RKO (cell line): ENCODE measurements around the gene KHK.
"Not testable (repeated sequence)": the region's sequence is repeated elsewhere in the genome, so short reads cannot be mapped to it uniquely, and the experiment has no call there.

Source experiments
- DNase-seq: peaks from one replicate; pipeline ENCODE4 v3.0.0-alpha.2; 2016; ENCODE audit warnings: low spot score

The KHK gene

DNA sequence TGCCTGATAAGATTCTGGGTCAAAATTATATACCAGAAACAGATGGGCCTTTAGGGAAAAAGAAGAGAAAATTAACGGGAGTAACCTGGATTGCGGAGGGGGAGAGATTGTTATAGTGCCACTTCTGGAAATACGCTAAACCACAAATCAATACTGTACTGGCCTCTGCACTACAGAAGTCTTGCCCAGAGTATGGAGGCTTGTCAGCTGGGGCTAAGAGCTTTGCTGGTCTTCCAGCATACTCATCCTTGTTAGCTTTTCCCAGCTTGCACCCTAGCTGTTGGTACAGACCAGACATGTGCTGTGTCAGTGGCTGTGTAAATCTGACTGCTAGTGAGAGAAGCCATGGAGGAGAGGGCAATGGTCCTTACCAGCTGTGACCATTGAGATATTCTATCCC lies 26.2 kb upstream of the KHK start:
- DNase-seq = no peak

DNA sequence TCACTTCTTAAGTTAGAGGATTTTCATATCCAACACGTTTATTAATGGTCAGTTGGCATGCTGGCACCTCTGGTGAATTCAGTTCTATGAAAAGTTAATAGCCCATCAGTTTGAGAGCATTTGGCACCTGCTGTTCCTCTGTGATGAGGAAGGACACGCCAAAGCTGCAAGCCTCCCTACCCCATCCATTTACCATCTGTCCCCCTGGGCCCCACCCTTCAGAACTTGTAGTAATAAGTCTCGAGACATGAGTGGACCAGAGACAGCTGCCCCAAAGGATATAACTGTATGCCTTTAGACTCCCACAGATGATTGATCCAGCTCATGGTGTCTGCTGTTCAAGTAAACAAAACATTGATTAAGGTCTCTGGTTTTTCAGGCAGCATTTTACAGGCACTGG lies 21.4 kb upstream of the KHK start:
- no peak for DNase-seq

DNA sequence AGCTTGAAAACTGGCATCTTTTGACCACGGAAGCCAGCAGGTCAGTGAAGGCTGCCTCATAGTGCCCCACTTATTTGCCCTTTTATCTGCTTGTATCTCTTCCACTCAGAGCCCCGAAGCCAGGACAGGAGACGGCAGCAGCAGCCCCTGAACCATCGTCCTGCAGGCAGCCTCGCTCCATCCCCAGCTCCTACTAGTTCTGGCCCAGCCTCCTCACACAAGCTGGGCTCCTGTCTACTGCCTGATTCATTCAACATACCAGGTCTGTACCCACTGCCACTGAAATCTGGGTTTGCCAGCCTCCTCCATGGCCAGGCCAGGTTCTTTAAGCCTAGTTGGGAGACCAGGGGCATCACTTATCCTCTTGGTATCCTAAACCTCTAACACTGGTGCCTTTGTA lies 19.2 kb upstream of the KHK start:
- DNase-seq = no peak

DNA sequence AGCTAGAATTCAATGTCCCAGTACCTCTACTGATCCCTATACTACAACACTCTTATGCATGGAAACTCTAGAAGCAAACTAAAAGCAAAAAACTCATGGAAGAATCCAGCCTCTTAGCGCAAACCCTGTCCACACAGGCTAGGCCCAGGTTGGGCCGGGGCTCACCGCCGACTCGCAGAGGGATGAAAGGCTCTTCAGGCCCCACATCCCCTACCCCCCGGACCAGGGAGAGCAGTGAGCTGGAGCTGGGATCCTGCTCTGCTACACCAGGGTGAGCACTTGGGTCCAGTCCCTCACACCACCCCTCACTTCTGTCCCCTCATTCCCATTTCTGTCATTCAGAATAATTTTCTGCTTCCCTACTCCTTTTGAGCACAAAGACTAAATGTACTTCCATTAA lies 17.1 kb upstream of the KHK start:
- no peak for DNase-seq

DNA sequence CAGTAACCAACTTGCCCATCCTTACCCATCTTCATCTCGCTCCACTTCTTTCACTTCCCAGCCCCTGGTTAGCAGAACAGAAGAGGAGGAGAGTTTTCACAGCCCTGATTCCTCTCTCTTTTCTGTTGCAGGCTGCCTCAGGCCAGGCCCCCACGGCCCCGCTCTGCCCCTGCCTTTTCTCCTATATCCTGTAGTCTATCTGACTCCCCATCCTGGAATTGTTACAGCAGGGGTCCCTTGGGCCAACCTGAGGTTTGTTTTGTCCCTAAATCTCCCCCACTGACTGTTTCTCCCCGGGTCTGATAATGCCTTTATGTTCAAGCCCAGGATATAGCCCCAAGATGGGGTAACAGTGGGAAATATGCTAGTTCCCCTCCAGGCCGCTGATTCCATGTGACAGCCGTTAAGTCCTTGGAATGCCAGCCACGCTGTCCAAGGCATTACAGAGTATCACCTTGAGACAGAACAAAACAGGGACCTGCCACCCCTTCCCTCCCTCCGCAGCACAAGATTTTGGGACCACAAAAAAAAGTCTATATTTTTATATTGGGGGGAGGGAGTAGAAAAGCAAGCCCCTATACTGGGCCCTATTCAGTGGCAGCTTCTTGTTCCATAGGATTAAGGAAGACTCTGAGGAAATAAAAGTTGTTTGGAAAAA lies 16.5 kb upstream of the KHK start:
- no peak for DNase-seq

DNA sequence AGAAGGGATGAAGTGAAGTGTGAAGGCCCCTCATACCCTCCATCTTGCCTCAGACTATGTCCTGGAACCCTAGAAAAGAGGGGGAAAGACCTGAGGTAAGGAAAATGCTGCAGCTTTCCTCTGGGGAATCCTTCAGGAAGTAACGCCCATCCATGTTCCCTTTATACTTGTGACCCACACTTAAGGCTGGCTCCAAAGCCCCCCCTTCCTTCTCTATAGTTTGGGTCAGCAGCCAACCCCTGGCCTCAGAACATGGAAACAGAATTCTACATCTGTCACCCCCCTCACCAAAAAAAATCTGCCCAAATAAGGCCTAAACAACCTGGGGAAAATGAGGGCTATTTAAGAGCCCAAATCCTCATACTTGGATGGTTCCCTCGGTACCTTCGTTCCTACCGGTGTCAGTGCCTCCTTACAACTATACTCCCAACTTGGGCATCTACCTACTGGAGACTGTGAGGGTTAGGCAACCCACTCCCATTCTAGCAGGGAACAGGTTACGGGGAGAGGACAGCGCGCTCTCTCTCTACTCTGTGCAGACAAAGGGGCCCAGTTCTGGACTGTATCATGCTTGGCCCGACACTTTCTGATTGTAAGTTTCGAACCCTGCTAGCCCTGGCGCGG lies 15.8 kb upstream of the KHK start:
- DNase-seq = no peak

DNA sequence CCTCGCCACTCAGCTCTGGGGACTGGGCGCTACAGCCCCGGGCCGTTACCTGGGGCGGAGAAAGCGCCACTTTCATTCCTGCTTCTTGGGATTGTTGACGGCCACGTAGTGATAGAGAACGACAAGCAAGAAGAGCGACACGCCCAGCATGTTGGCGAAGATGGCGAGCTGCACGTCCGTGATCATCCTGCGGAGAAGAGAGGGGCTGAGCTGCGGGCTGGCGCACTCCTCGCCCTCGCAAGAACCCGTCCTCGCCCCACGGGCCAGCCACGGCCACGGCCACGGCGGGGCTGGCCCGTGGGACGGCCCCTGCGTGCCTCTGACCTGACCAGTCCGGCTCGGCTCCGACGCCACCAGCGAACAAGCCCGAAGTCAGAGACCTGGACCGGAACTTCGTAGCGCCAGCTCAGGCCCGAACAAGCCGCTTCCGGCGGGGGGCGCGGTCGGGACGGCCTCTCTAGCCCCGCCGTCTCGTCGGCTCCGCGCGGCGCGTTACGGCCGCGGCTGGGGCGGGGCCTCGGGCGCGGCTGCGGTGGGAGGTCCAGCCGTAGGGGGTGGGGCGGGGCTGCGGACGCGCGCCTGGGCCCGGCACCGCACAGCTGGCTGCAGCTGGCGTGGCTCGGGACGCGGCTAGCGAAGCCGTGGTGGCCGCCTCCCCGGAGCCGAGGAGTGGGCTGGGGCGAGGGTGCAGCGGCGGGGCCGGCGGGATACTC lies 15.1 kb upstream of the KHK start, which contains the start of gene OST4:
Gene OST4 (minus strand): TSS at position 378 of the 713 bp plus-strand sequence.
- DNase-seq = peak; percentile 92

DNA sequence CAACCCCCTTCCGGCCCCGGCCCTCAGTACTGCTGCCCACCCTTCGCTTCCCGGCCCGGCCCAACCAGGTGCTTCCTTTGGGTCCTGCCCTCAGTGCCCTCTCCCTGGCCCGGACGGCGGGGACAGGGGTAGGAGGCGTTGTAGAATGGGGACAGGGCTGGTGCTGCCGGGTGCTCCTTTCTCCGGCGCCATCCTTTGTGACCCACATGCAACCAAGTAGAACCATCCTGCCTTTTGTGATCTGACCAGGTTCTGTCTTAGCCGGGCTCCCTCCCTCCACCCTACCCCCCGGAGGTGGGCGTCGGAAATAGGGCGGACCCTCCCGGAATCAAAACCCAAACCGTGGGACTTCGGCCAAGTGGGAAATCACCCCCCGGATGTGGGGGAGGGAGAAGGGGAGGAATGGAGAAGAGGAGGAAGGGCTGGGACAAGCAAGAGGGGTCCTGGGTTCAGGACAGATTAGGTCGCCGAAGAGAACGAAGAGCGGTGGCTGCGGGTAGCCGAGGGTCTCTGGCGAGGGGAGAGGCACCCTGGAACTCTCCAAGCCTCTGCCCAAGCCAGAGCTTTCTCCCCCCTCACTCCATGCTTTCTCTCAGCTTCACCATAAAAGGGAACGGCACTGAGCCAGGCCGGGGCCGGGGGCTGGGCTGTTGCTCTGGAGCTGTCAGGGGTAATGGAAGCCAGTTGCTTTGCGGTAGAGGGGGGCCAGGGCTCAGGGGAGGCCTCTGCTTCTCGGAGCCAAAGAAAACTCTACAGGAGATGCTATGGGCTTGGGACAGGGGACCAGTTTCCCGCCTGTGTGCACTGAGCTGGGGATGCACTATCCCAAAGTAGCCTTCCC lies 14.4 kb upstream of the KHK start:
- no peak for DNase-seq

DNA sequence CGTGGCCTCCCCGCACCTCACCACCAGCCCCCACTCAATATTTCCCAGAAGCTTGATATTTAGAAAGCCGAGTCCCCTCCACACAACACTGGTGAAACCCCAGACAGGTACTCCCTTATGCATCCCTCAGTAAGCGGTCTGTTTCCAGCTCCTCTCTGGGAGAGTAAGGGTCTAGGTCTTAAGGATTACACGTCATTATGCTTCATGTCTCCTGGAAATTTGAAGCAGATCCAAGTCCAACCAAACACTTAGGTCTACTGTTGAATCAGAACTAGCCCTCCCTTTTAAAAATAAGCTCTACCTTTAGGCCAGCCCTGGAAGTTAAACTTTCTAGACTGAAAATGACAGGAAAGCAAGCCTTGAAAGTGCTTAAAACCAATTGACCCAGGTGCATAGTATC lies 13.7 kb upstream of the KHK start:
- DNase-seq = no peak

DNA sequence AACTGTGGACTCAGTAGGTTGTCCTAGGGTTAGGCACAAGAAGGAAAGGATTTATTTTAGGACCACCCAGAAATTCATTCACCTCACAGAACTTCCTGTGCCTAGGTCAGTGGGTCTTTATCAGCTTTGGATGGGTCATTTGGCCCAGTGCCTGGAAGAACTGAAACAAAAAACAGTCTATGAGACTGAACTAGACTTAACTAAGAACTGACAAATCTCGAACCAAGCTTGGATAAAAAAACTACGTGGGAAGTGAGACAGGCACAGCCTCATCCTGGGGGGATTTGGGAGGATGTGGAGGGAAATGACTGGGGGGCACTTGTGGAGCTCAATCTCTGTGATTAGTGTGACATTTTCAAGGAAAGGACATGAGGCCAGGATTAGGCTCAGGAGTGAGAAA lies 12.8 kb upstream of the KHK start:
- DNase-seq = no peak

DNA sequence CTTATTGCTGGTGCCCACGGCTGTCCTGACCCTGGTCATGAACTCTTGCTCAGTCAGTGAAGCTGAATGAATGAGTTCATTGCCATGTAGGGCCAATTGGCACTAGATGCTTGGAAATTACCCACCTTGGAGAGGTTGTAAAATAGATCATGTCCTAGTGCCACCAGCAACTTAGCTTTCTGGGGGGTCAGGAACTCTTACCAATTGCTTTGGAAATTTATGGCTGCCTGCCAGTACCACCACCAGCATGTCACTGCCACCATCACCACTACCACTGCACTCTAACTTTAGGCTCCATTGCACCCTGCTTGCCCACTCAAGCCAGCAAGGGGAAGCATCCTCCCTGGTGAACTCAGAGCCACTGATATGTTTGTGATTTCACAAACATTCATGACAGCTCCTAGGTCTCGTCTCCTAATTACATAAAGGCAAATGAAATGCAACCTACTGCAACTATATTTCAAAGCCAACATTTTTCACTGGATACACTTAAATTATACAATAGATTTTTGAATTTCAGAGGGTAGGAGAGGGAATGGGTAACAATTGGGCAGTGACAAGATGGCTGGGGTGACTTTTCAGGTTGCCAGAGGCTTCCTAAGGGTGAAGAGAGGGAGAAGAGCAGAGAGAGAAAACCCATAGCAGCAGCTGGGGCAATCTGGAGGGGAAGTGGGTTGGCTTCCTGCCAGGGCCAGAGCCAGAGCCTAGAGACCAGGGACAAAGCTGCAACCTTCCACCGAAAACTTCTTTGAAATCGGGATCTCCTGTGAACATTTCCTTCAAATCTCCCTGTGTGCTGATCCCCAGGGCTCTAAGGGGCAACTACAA lies 11.6 kb upstream of the KHK start:
- DNase-seq = no peak

DNA sequence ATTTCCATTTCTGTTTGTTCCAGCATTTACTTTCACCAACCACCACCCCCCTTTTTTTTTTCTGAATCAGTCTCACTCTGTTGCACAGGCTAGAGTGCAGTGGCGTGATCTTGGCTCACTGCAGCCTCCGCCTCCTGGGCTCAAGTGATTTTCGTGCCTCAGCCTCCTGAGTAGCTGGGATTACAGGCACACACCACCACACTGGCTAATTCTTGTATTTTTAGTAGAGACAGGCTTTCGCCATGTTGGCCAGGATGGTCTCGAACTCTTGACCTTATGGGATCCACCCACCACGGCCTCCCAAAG lies 11.1 kb upstream of the KHK start:
- not testable (repeated sequence) for DNase-seq

DNA sequence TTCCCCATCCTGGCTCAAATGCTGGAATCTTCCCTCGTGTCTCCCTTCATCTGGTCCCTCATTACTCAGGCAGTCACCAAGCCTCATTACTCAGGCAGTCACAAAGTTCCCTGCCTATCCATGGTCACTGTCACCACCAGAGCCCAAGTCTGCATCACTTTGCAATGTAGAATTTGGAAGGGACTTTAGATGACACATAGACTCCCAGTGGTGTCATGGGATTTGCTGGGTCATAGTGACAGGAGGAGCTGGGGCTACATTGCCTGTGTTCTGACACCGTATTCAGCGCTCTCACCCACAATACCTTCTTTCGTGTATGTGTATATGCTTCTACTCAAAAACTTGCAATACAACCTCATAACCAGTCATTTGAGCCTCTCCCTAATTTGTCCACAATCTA lies 10.2 kb upstream of the KHK start:
- DNase-seq = no peak

DNA sequence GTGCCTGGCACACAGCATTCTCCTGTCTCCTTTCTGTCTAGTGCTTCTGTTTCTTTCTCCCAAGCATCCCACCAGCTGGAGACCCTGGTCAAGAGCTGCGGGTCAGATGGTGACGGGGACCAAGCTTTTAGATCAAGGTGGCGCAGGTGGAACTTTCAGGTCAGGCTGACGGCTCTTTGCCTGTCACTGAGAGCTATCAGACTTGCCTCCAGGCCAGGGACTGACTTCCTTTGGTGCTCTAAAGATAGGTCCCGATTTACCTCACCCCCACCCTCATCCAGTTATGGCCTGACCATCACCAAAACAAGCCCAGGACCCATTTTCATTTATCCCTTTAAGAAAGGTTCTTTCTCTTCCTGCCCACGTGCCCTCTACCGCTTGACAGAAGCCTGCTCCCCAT lies 9.3 kb upstream of the KHK start:
- DNase-seq = no peak

DNA sequence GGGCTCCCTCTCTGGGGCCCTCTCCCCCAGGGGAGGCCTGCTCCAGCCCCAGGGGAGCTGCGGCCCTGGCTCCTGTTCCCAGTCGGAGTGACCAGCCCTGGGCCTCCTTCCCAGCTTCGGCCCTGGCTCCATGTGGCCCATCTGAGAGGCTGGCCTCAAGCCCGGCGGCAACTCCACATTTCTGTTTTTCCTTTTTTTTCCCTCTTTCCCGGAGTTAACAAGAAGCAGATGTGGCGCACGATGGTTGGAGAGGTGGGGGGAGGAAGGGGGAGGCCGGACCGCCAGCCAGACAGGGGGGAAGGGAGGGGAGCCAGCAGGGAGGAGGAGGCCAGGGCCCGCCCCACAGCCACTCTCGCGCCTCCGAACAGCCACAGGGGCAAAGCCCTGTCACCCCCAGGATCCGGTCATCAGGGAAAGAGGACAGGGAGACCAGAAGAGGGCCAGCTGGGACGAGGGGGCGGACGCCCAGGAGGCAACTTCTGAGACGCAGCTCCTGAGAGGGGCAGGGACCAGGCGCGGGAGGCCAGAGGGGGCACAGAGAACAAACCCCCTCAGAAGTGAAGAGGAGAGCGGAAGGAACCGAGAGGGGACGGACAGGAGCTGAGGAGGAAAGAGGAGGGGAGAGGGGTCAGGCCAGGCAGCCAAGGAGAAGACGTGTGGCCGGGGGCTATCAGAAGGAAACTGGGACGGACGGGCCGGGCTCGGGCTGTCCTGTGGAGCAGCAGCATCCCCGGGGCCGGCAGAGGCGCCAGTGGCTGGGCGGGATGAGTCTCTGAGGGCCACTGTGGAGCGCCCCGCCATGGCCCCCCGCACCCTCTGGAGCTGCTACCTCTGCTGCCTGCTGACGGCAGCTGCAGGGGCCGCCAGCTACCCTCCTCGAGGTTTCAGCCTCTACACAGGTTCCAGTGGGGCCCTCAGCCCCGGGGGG lies 8.0 kb upstream of the KHK start, which contains the start of gene EMILIN1:
Gene EMILIN1 (plus strand): TSS at position 349 of the 928 bp plus-strand sequence. CDS start 451 bp downstream, at position 800.
- DNase-seq = no peak

DNA sequence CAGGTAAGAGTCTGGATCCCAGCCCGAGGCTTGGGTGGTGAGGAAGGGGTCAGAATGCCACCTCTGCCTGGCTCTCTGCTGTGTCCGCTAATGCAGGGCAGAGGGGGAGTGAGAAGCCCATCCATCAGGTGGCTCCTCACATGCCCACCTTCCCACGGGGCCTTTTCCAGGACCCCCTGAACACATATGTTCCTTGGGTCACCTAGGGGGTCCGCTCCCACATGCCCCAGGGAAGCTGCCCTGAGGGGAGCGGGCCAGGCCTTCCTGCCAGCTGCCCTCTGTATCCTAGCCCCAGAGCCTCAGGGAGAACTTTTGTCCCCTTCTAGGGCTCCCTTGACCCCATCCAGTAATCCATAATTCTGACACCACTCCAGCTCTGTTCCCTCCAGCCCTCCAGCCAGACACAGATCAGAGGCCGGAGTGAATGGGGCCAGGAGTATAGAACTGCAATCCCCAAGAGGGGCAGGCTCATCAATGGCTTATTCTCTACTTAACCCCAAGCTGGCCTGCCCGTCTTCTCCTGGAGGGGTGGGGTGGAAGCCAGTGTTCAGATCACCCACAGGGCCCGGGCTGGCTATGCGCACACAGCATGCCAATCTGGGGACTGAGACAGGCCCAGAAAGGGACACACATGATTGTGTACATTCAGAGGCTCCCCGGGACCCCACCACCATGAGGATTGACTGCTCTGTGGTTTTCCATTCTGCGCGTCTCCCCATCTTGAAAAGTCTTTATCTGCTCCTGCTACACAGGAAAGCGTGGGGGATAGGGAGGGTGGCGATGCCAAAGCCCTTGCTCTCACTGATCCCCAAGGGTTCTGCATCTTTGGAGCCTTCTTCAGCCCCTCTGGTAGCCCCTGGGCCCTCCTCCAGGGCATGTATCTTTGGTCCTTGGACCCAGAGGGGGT lies 7.1 kb upstream of the KHK start:
- no peak for DNase-seq

DNA sequence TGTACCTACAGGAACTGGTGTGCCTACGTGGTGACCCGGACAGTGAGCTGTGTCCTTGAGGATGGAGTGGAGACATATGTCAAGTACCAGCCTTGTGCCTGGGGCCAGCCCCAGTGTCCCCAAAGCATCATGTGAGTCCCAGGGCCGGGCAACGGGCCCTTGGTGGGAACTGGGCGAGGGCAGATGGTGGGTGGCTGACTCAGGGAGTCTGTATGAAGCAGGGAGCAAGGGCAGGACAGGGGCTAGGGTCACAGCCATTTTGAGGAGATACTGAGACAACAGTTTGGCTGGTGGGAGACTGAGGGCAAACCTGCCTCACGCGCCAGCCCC lies 6.5 kb upstream of the KHK start:
- no peak for DNase-seq

DNA sequence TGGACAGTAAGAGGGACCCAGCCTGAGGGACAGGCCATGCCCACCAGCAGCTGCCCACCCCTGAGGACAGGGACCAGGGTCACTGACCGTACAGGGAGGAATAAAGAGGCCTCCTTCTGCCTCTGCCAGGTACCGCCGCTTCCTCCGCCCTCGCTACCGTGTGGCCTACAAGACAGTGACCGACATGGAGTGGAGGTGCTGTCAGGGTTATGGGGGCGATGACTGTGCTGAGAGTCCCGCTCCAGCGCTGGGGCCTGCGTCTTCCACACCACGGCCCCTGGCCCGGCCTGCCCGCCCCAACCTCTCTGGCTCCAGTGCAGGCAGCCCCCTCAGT lies 6.0 kb upstream of the KHK start:
- no peak for DNase-seq

DNA sequence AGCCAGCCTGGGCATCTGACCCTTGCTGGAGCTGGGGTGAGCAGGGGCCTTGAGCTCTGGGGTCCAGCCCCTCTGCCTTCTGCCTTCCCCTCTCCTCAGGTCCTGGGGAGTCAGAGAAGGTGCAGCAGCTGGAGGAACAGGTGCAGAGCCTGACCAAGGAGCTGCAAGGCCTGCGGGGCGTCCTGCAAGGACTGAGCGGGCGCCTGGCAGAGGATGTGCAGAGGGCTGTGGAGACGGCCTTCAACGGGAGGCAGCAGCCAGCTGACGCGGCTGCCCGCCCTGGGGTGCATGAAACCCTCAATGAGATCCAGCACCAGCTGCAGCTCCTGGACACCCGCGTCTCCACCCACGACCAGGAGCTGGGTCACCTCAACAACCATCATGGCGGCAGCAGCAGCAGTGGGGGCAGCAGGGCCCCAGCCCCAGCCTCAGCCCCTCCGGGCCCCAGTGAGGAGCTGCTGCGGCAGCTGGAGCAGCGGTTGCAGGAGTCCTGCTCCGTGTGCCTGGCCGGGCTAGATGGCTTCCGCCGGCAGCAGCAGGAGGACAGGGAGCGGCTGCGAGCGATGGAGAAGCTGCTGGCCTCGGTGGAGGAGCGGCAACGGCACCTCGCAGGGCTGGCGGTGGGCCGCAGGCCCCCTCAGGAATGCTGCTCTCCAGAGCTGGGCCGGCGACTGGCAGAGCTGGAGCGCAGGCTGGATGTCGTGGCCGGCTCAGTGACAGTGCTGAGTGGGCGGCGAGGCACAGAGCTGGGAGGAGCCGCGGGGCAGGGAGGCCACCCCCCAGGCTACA lies 4.4 kb upstream of the KHK start:
- no peak for DNase-seq
